Upper lobe of left lung (tissue), 4 donors: ENCODE data around the gene MRPL19.

Source experiments
- CTCF ChIP-seq, 6 experiments: fragments of 450-650 bp in 4 of 6; fragments of 200-600 bp in 2 of 6; sonication (generic) in 2 of 6; IDR thresholded peaks; one replicate each; pipeline ENCODE4 v1.5.1; 2016 to 2019; ENCODE audit warnings: antibody characterized with exemption in 6 of 6
- EP300 ChIP-seq, 4 donors: sonication (generic); formaldehyde crosslinking; IDR thresholded peaks; one replicate each; pipeline ENCODE4 v1.5.1; 2017; ENCODE audit warnings: antibody characterized with exemption in 4 of 4, control low read depth in 2 of 4
- POLR2A ChIP-seq, 4 donors: fragments of 450-650 bp; IDR thresholded peaks; one replicate each; pipeline ENCODE4 v1.5.1; 2016 to 2017; ENCODE audit warnings: antibody characterized with exemption in 4 of 4, mild to moderate bottlenecking in 2 of 4
- POLR2AphosphoS5 ChIP-seq, 2 donors: sonication (generic); formaldehyde crosslinking; IDR thresholded peaks; one replicate each; pipeline ENCODE4 v1.5.1; 2017; ENCODE audit warnings: antibody characterized with exemption in 2 of 2

GRCh38 chr2:75729861-75730260, 83.3 kb downstream of the MRPL19 start:
- TF ChIP-seq CTCF (IDR thresholded peaks at IDR 0.05) (peak in 1 of 6 experiments; percentile 8), EP300 (IDR thresholded peaks at IDR 0.05) (no peak), POLR2AphosphoS5 (IDR thresholded peaks at IDR 0.05) (no peak), POLR2A (IDR thresholded peaks at IDR 0.05) (no peak)
